Measurements from ENCODE around the gene SULT1C3.

SULT1C3 gene

GRCh38 chr2:108239786-108240185, at the start of gene SULT1C3:
SULT1C3 (plus strand) TSS chr2:108239968; CDS start chr2:108247195, 7,227 bp downstream.
- Histone ChIP-seq H3K4me1 (ENCODE audit: low read depth, poor library complexity, severe bottlenecking) (no peaks in the 10 kb centered on the region), H2AFZ (ENCODE audit: low read depth) (no peak within 1 kb of the TSS), H3K9ac (no peak within 1 kb of the TSS), H3K79me2 (ENCODE audit: insufficient read depth, low read depth) (no peaks in the 10 kb centered on the region), H3K36me3 (ENCODE audit: insufficient read depth) (no peaks in the 10 kb centered on the region), H3K27me3 (ENCODE audit: insufficient read depth, low read depth) (no peaks in the 10 kb centered on the region), H4K20me1 (ENCODE audit: insufficient read depth) (no peaks in the 10 kb centered on the region), H3K4me2 (no peak within 1 kb of the TSS), H3K4me3 (IDR thresholded peaks at IDR 0.05; ENCODE audit: insufficient read depth, low read depth, low read length) (no peak within 1 kb of the TSS), H3K27ac (no peak within 1 kb of the TSS)
- no peak for TF ChIP-seq CTCF (conservative IDR thresholded peaks at IDR 0.05; ENCODE audit: low read depth, low read length)

GRCh38 chr2:108193251-108193650, 46.5 kb upstream of the SULT1C3 start:
- Histone ChIP-seq H3K4me2 (no peak overlapping the region), H3K79me2 (ENCODE audit: insufficient read depth, low read depth) (no peaks in the 10 kb centered on the region), H3K27ac (no peak overlapping the region), H3K4me3 (IDR thresholded peaks at IDR 0.05; ENCODE audit: insufficient read depth, low read depth, low read length) (no peak overlapping the region), H4K20me1 (ENCODE audit: insufficient read depth) (no peaks in the 10 kb centered on the region), H3K4me1 (ENCODE audit: low read depth, poor library complexity, severe bottlenecking) (no peaks in the 10 kb centered on the region), H3K9ac (no peak overlapping the region), H3K36me3 (ENCODE audit: insufficient read depth) (no peaks in the 10 kb centered on the region), H2AFZ (ENCODE audit: low read depth) (no peak overlapping the region), H3K27me3 (ENCODE audit: insufficient read depth, low read depth) (no peaks in the 10 kb centered on the region)
- no peak for TF ChIP-seq CTCF (conservative IDR thresholded peaks at IDR 0.05; ENCODE audit: low read depth, low read length)

GRCh38 chr2:108194409-108195132, 45.2 kb upstream of the SULT1C3 start:
- H3K27me3 ChIP-seq (ENCODE audit: insufficient read depth, low read depth), result no peaks in the 10 kb centered on the region
- no peak overlapping the region for H3K27ac ChIP-seq
- H4K20me1 ChIP-seq (ENCODE audit: insufficient read depth), result no peaks in the 10 kb centered on the region
- no peak; the same call in none of the 2 replicates for TF ChIP-seq CTCF (conservative IDR thresholded peaks at IDR 0.05; ENCODE audit: low read depth, low read length)
- no peak overlapping the region for H3K9ac ChIP-seq
- no peak overlapping the region for H3K4me3 ChIP-seq (IDR thresholded peaks at IDR 0.05; ENCODE audit: insufficient read depth, low read depth, low read length)
- H3K36me3 ChIP-seq (ENCODE audit: insufficient read depth), result no peaks in the 10 kb centered on the region
- H3K79me2 ChIP-seq (ENCODE audit: insufficient read depth, low read depth), result no peaks in the 10 kb centered on the region
- no peak overlapping the region for H3K4me2 ChIP-seq
- no peak overlapping the region for H2AFZ ChIP-seq (ENCODE audit: low read depth)
- H3K4me1 ChIP-seq (ENCODE audit: low read depth, poor library complexity, severe bottlenecking), result no peaks in the 10 kb centered on the region

- TF ChIP-seq CTCF (conservative IDR thresholded peaks at IDR 0.05; ENCODE audit: low read depth, low read length), result no peak; the same call in 1 of the 2 replicates
- Histone ChIP-seq H3K4me2 (no peak overlapping the region), H3K36me3 (ENCODE audit: insufficient read depth) (no peaks in the 10 kb centered on the region), H3K9ac (no peak overlapping the region), H2AFZ (ENCODE audit: low read depth) (no peak overlapping the region), H4K20me1 (ENCODE audit: insufficient read depth) (no peaks in the 10 kb centered on the region), H3K4me1 (ENCODE audit: low read depth, poor library complexity, severe bottlenecking) (no peaks in the 10 kb centered on the region), H3K27ac (no peak overlapping the region), H3K27me3 (ENCODE audit: insufficient read depth, low read depth) (no peaks in the 10 kb centered on the region), H3K4me3 (IDR thresholded peaks at IDR 0.05; ENCODE audit: insufficient read depth, low read depth, low read length) (no peak overlapping the region), H3K79me2 (ENCODE audit: insufficient read depth, low read depth) (no peaks in the 10 kb centered on the region)
Measured at GRCh38 chr2:108195133-108195439, 44.7 kb upstream of the SULT1C3 start.

All from KMS-11 (cell line).